ENCODE data around the gene DENND2C. TPM values are rescaled to one million over a fixed set of nuclear protein-coding genes. Genes with fewer than 3 reads are reported as not detected.

The DENND2C gene
- total and polyA plus RNA-seq, 2 of the 13 experiments (the other 11 are each of a cell fraction or from before 2014, with no cell fraction given): 0.08 to 0.33 TPM

DNA sequence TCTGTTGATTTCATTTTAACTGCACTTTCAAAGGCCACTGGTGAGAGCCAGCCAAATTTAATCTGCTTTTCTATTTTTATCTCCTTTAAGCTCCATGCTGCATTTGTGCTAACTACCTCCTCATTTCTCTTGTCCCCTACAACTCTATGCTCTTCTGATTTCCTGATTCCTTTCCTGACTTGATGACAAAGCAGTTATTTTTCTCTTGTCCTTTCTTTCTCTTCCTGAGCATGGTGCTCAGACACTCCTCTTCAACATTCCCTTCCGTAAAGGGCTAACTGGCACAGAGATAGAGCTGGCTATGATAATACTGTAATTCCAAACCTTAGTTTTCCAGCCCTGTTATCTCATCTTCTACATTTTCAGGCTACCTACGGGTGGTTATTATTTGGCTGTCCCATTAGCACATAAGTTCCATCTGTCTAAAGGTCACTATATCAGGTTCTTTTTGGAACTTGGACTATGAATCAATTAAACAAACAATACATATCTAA, 81.6 kb downstream of the DENND2C start:
- no peaks in the 10 kb centered on the region for H3K36me3 ChIP-seq (replicated peaks in 1 of 2; ENCODE audit: control insufficient read depth in 1 of 2, insufficient read depth in 2 of 2, low read length in 2 of 2)
- H3K9me3 ChIP-seq (ENCODE audit: low read length): no peaks in the 10 kb centered on the region
- no peaks in the 10 kb centered on the region for H4K20me1 ChIP-seq (ENCODE audit: insufficient read depth, low read length)
- POLR2A ChIA-PET: no interaction called here
- FAIRE-seq (no peak), ATAC-seq (no peak; the same call in 1 of the 3 replicates), DNase-seq (ENCODE audit: low spot score) (no peak)
- H2AFZ ChIP-seq (ENCODE audit: low read length): no peak overlapping the region
- no peak overlapping the region for H3K4me3 ChIP-seq (replicated peaks in 1 of 3; ENCODE audit: insufficient read depth in 1 of 3, low read depth in 2 of 3, low read length in 3 of 3)
- H3K9ac ChIP-seq (ENCODE audit: insufficient read depth, low read depth, low read length): no peak overlapping the region
- no peaks in the 10 kb centered on the region for H3K27me3 ChIP-seq (ENCODE audit: control insufficient read depth in 1 of 2, insufficient read depth in 2 of 2, low read length in 2 of 2)
- CTCF ChIA-PET (ENCODE audit: low intra/inter-chr PET ratio, low total read pairs): no interaction called here
- in situ Hi-C loops (cut with HindIII; ENCODE audit: extremely low pct_ligation_motif_present, low pct_unique_long_range_greater_than_20kb) (no loop called here), intact Hi-C loops (cut with micrococcal nuclease; ENCODE audit: unreplicated experiment) (no loop called here)
- 34% methylated on average over 2 of the region's 2 CpGs for WGBS (ENCODE audit: low lambda C conversion rate)
- BruUV-seq (replicated peaks): no TSS peak
- H3K79me2 ChIP-seq (ENCODE audit: insufficient read depth, low read length): no peaks in the 10 kb centered on the region
- TF ChIP-seq ZNF367 (CRISPR knock-in tag; IDR thresholded peaks at IDR 0.05; ENCODE audit: borderline replicate concordance) (no peak), KLF13 (CRISPR knock-in tag; IDR thresholded peaks at IDR 0.05) (no peak), WIZ (CRISPR knock-in tag; IDR thresholded peaks at IDR 0.05) (no peak), BRCA1 (CRISPR knock-in tag; IDR thresholded peaks at IDR 0.05) (no peak), MAFF (IDR thresholded peaks at IDR 0.05; ENCODE audit: low read depth, low read length) (no peak), ATF6 (CRISPR knock-in tag; conservative IDR thresholded peaks at IDR 0.05) (no peak), ZNF317 (CRISPR knock-in tag; IDR thresholded peaks at IDR 0.05) (no peak)
- TF ChIP-seq, protein P1, sequence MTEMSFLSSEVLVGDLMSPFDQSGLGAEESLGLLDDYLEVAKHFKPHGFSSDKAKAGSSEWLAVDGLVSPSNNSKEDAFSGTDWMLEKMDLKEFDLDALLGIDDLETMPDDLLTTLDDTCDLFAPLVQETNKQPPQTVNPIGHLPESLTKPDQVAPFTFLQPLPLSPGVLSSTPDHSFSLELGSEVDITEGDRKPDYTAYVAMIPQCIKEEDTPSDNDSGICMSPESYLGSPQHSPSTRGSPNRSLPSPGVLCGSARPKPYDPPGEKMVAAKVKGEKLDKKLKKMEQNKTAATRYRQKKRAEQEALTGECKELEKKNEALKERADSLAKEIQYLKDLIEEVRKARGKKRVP (CRISPR knock-in tag; IDR thresholded peaks at IDR 0.05): no peak
- H3K4me1 ChIP-seq (ENCODE audit: insufficient read depth, low read length): peaks cover 8% of the 10 kb centered on the region; the same call in 1 of the 2 replicates
- no peak overlapping the region for H3K27ac ChIP-seq (ENCODE audit: extremely low read length, insufficient read depth, low read length)
- H3K4me2 ChIP-seq (ENCODE audit: low read depth, low read length): no peak overlapping the region
